Renal cortex interstitium (tissue), 11 donors: ENCODE data around the gene EPS8L3. TPM values are rescaled to one million over a fixed set of nuclear protein-coding genes. Genes with fewer than 3 reads are reported as not detected.
"Not testable (repeated sequence)": the region's sequence is repeated elsewhere in the genome, so short reads cannot be mapped to it uniquely, and the experiment has no call there.

Experiments
- DNase-seq, 11 donors: peaks; one replicate each; pipeline ENCODE4 v3.0.0-alpha.2; 2013; ENCODE audit warnings: low read depth in 9 of 11, low spot score in 4 of 11; ENCODE audit errors: extremely low read depth in 1 of 11
- polyA plus RNA-seq, 3 donors: library from polyadenylated mRNA; unstranded; fragments of 120-200 nt; gene quantifications; one replicate each; pipeline ENCODE4 v1.2.1, GENCODE V29; 2013; ENCODE audit not compliant: insufficient read length in 3 of 3

Gene EPS8L3
- polyA plus RNA-seq, 3 donors: 0.52 to 1.7 (median 0.62) TPM

DNA sequence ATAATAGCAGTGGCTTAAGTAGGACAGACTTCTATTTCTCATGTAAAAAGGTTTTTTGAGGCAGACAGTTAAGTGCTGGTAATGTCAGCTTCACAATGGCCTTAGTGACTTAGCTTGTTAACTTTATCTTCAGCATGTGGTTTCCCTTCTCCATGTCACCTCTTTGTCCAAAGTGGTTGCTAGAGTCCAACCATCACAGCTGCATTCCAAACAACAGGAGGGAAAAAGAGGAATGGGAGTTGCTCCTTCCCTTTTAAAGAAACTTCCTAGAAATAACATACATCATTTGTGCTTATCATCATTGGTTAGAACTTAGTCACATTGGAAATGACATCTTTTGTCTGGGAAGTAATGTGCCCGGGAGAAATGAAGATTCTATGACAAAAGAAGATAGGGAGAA lies 41.8 kb downstream of the EPS8L3 start:
- DNase-seq: no peak

DNA sequence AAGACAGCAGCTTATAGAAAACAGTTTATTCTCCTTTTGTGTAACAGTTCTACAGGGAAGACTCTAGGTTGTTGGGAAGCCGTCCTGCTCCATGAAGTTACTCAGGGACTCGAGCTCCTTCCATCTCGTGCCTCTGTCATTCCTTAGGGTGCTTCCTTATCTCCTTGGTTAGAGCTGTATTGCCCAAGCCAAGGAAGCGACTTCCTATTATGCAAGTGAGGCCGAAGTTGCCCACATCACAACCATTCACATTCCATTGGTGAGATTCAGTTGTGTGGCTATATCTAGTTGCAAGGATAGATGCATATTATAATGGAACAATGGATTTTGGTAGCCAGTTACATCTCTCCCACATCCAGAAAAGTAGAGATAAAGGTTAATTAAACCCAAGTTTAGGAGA lies 42.7 kb downstream of the EPS8L3 start:
- no peak for DNase-seq

DNA sequence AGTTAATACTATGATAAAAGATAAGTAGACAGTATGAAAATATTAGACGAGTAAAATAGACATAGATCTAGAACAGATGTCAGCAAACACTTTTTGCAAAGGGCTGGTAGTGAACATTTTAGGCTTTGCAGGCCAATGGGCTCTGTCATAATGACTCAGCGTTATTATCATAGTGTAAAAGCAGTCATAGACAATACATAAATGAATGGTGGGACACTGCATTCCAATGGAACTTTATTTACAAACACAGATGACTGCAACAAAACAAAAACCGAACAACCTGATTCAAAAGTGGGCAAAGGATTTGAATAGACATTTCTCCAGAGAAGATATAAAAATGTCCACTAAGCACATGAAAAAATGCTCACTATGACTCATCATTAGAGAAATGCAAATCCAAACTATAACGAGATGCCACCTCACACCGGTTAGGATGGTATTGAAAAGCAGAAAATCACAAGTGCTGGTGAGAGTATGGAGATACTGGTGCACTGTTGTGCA lies 44.3 kb downstream of the EPS8L3 start:
- no peak for DNase-seq

DNA sequence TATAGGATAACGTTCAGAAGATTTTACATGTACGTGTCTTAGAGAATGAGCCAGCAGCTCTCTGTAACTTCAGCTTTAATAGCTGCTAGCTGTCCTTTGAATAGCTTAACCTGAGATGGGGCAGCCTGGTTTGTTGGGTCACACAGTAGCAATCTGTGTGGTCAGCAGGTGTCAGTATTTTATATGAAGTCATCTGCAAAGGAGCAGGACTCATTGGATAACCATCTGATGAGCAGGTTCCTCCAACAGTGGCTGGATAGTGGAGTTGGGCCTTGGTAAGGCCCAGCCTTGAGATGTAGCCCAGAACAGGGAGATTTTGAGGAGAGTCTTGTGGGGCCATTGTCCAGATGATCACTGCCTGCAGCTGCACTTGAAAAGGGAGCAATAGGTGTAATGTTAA lies 45.2 kb downstream of the EPS8L3 start:
- DNase-seq: no peak

DNA sequence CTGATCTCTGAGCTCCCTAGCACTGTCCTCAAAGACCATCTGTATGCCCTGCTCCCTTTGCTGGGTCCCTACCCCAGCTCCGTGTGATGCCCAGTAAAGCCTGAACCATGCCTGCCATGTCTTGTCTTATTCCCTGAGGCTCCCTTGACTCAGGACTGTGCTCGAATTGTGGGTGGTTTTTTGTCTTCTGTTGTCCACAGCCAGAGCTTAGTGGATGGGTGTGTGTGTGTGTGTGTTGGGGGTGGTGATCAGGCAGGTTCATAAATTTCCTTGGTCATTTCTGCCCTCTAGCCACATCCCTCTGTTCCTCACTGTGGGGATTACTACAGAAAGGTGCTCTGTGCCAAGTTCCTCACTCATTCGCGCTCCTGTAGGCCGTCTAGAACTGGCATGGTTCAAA lies 46.0 kb downstream of the EPS8L3 start:
- DNase-seq: no peak

DNA sequence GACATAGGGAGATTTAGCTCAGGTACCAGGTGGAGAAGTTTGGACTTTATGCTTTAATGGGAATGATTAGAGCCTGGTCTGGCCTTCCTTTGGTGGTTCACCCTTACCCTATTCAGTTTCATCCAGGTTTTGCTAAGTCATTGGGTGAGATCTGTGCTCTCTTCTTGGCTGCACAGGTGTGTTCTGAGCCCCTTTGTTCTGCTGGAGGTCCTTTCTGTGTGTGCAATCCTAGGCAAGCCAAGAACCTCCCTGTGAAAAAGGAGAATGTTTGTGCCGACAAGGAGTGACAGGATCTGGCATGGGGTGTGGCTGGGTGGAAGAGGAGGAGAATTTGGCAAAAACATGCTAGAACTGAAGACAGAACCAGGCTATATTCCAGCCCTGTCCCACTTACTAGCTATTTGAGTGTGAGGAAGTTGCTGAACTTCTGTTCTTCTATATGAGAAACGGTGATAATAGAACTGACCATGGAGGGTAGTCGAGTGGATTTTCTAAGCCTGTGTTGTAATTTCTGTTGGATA lies 47.1 kb downstream of the EPS8L3 start:
- no peak for DNase-seq

DNA sequence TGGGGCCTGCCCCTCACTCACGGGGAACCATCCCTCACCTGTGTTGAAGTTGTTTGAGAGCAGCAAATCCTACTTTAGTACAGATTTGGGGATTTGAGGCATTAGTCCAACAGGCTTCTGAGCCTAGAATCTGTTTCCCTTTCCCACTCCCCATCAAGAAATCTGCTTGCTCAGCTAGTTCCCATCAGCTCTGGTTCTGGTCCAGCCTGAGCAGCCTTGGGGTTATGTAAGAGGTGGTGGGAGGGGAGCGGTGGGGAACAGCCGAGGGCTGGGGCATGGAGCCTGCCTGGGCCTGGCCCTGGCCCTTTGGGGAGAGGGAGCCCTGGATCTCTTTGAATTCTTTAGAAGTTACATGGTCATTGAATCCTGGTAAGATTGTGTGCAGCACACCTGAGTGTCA lies 47.6 kb downstream of the EPS8L3 start:
- DNase-seq: no peak

DNA sequence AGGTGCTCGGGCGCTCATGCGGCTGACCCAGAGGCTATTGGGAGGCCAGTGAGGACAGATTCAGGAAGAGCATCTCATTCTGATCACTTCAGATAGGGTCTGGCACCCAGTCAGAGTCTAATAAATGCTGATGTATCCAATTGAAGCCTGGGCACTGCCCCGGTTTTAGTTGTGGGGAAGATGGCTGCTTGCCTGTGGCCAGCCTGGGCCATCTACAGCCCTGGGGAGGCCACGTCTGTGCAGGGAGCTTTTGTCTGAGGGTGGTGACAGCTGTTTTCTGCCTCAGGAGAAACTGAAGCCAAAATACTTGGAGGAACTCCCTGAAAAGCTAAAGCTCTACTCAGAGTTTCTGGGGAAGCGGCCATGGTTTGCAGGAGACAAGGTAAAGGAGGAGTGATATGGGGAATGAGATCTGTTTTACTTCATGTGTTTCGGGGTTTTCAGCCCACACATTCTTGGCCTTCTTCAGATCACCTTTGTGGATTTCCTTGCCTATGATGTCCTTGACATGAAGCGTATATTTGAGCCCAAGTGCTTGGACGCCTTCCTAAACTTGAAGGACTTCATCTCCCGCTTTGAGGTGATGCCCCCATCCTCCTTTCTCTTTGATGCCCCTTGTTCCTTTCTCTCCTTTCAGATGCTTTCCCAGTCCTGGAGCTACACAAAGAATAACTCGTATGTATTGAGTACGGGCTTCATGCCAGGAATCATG lies 48.9 kb downstream of the EPS8L3 start:
- no peak for DNase-seq

DNA sequence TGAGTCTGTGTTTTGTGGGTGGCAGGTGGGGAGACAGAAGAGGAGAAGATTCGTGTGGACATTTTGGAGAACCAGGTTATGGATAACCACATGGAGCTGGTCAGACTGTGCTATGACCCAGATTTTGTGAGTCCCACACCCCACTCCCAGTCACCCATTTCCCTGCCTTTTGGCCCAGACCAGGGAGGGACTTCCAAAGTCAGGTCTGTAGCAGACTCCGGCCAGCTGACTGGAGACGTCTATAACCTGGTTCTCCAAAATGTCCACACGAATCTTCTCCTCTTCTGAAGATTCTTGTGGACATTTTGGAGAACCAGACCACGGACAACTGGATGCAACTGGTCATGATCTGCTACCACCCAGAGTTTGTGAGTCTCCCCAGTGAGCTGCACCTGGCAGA lies 50.1 kb downstream of the EPS8L3 start:
- no peak for DNase-seq

DNA sequence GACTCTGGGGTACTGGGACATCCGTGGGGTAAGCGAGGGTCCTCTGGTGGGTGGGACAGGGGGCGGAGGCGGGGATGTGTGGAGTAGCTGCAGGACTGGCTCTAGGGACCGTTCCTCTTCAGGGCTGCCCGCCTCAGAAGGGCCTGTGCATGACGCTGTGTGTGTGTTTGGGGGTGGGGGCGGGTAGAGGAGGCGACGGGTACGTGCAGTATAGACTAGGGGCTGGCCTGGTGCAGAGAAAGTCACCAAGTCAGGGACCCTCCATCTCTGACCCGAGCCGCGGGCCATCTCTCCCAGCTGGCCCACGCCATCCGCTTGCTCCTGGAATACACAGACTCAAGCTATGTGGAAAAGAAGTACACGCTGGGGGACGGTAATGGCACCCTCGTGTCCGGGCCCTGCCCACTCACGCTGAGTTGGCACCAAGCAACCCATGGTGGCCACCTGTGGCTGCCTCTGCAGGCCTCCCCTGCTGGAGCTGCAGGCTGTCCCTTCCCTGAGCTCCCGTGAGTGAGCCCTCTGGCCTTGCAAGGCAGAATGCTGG lies 51.3 kb downstream of the EPS8L3 start:
- DNase-seq: no peak

DNA sequence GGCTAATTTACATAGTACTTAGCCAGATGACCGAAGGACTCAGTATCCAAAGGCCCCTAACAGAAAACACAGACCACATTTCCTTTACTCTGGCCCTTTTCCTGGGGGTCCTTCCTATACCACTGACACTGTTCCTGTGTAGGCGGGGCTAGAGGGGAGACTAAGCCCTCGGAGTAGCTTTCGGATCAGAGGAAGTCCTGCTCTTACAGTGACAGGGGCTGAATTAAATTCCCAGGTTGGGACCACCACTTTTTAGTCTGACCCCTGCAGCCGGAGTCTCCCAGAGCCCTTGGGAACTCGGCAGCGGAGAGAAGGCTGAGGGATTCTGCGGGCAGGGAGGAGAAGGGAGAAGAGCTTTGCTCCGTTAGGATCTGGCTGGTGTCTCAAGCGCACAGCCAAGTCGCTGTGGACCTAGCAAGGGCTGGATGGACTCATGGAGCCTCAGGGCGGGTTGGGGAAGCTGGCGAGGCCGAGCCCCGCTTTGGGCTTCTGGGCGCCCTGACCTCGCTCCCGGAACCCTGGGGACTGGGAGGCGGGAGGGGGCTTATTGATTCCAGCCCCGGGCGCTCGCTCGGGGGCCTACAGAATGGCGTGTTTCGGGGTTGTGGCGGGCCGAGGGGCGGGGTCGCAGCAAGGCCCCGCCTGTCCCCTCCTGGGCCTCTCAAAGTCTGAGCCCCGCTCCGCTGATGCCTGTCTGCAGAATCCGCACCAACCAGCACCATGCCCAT lies 52.0 kb downstream of the EPS8L3 start, which contains the start of gene GSTM5:
Gene GSTM5 (plus strand): TSS at position 659 of the 728 bp plus-strand sequence. CDS start 62 bp downstream, at position 721.
- DNase-seq: peak in 1 of 11 donors; percentile 31

DNA sequence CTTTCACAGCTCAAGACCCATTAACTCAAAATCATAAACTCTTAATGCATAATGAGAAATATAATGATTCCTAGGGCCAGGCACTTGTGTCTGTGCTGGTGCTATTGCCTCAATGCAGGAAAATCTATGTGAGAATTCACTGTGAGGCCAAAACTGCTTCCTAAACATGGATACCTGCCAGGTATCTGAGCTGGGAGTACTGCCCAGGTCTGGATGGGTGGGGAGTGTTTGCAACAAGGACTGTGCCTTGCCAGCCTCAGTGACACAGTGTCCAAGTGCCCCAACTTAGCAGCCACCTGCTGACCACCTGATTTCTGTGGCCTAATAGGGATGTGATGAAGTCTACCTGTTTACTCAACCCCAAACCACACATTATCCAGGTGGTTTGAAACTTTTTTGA lies 53.9 kb downstream of the EPS8L3 start:
- DNase-seq: not testable (repeated sequence)

DNA sequence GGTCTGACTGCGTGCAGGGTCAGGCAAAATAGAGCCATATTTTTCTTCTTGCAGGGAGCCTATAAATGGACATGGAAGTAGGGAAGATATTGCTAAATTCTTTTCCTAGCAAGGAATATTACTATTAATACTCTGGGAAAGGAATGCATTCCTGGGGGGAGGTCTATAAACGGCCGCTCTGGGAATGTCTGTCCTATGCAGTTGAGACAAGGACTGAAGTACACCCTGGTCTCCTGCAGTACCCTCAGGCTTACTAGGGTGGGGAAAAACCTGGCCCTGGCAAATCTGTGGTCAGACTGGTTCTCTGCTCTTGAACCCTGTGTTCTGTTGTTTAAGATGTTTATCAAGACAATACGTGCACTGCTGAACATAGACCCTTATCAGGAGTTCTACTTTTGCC lies 54.8 kb downstream of the EPS8L3 start:
- not testable (repeated sequence) for DNase-seq

DNA sequence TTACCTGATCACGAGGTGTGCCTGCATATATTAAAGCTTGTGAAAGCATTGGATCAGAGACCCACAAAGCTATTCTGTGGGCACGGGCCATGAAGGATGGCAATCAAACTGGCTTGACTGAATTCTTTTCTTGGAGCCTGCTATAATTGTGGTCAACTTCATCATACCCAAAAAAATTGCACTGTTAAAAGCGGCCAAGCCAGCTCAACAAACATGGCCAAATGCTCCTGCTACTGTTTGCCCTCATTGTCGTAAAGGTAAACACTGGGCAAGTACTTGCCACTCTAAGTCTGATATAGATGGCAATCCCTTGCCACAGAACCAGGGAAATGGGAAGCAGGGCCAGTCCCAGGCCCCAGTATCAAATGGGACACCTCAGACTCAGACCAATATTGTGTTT lies 58.3 kb downstream of the EPS8L3 start:
- no peak for DNase-seq

DNA sequence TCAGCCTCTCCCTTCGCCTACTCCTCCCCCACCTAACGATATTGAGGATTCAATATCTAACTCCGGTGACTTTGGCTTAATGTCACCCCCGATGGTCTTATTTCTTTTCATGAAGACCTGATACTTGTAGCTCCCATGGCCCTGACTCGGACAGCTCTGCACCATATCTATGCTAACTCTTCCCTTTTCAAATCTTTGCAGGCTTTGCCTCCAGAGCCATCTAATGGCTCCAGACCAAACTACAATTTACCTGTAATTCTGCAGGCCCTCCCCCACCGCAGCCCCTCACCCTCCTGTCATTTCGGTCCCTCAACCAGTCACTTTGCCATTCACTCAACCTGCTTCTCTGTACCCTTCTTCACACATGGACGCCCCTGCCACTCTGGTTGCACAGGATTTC lies 59.5 kb downstream of the EPS8L3 start:
- no peak for DNase-seq

DNA sequence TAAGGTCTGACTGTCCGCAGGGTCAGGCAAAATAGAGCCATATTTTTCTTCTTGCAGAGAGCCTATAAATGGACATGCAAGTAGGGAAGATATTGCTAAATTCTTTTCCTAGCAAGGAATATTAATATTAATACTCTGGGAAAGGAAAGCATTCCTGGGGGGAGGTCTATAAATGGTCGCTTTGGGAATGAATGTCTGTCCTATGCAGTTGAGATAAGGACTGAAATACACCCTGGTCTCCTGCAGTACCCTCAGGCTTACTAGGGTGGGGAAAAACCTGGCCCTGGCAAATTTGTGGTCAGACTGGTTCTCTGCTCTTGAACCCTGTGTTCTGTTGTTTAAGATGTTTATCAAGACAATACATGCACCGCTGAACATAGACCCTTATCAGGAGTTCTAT lies 60.8 kb downstream of the EPS8L3 start:
- not testable (repeated sequence) for DNase-seq
